GM18511 (cell line): ENCODE results near the gene LEPROT.
A peak's percentile ranks its signal among the peaks of the same experiment; 100 is the strongest.

Source experiments
- ATAC-seq: cut with Tn5 transposase; IDR thresholded peaks from one replicate; pipeline ENCODE4 v1.9.1; 2021; ENCODE audit warnings: mild to moderate bottlenecking, moderate library complexity; ENCODE audit not compliant: unreplicated experiment

The LEPROT gene

DNA sequence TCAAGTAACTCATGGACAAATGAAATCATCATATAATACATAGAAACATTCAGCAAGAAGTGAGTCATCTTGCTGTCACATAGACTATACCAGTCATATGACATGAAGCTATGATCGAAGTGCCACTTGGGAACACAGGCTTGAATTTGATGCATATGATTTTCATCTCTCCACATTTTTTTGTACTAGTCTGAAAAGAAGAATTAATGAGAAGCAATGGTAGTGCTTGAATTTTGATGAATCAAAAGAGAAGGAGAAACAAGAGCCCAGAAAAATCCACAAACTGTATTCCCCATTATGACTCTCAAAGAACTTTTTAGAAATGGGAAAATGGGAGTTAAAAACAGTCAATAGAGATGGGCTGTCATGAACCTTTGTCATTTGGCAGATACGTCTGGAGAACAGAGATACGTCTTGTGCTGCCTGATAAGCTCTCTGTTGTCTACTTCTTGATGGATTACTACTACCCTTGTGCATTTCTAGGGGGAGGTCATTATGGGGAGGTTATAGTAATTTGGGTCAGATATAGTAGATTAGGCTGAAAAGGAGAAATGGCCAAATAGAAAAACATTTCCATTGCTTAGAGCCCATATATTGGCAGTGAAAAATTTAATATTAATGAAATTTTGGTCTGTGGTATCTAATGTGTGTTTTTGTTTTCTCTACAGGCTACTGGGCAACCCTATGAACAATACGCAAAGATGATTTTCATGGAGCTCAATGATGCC is 8.0 kb upstream of the LEPROT start:
- ATAC-seq: no peak

DNA sequence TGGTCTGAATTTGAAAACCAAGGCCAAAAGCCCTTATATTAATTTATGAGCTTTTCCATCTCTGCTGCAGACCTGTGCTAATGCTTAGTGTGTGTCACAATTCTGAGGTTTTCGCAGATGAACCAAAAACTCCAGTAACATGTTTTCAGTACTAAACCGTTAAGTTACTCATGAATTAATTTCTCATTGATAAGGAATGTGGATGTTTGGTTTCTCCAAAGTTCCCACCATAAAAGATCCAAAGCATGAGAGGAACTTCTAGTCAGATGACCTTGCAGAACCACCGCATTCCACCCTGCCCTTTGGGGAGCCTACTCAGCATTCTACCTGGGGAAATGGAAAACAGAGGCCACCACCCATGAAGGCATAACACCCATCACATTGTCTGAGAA is 7.5 kb upstream of the LEPROT start:
- no peak for ATAC-seq

DNA sequence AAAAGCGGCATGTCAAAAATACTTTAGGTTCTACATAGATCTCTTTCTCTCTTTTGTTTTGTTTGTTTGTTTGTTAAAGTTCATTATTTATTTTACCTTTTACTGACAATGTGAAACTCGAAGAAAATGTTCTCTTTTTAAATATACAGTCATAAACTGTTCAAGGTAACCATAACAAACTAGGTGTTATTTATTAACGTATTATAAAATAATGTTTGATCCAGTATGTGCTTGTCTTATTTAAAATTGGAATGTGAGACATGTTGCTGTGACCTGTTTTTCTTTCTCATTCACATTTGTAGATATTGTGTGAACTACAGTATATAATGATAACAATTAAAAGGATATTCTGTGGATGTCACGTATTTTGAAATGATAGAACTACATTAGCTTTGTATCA is 5.9 kb upstream of the LEPROT start:
- ATAC-seq: no peak

DNA sequence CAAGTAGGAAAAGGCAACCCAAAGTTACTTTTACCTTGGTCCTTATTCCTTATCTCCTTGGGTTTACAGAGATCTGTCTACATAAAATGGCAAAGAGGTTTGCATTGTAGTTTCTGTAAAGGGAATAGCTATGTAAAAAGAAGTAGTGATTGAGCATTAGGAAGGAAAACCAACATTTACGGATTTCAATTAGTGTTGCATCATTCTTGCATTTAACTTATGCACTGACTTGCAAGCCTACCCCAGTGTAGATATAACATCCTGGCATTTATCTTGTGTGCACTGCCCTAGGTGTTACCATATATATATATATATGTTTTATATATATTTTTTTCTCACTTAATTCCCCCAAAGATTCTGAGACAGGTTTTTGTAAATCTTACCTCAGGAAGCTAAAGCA is 3.7 kb upstream of the LEPROT start:
- ATAC-seq: no peak

DNA sequence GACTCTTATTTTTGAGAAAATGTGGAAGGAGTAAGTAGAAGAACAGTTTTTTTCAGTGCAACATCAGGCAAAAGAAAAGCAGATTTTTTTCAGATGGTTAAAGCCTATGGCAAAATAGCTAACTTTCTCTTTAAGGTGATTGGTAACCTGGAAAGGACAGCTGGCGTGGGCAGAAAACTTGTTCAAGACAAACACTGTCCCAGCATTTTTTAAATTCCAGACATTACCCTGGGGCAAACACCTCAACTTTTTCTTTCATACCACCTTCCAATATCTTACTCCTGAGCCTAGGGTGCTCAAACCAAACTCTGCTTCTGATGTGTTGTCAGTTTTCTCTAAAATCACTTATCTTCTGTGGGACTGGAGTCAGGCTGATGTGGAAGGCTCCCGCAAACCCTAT is 2.7 kb upstream of the LEPROT start:
- ATAC-seq: no peak

DNA sequence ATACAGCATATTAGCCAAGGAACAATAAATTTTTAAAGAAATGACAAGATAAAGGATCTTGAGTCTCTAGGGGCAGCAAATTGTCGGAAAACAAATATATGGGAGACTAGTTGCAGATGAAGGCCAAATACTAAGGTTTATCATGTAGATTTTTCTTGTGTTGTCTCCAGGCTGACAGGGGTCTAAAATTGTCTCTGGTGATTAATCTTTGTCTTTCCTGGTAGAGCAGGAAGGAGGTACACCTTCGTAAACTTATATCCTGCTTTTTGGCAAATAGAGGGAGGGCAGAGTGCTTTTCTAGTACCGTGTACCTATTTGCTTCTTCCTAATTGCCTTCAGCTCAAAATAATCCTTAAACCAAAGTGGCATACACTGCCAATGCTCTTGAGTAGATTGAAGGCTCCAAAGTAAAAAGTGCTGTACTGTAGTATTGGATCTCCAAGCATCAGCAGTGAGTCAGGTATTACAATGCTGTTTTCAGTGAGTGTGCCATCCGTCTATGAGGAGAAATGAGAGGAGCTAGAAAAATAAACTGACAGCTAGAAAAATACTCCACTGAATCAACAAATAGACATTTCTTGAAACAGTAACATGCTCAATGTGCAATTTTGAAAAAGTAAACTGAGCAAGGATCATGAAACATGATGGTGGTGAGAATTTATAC is 1.8 kb upstream of the LEPROT start:
- no peak for ATAC-seq

DNA sequence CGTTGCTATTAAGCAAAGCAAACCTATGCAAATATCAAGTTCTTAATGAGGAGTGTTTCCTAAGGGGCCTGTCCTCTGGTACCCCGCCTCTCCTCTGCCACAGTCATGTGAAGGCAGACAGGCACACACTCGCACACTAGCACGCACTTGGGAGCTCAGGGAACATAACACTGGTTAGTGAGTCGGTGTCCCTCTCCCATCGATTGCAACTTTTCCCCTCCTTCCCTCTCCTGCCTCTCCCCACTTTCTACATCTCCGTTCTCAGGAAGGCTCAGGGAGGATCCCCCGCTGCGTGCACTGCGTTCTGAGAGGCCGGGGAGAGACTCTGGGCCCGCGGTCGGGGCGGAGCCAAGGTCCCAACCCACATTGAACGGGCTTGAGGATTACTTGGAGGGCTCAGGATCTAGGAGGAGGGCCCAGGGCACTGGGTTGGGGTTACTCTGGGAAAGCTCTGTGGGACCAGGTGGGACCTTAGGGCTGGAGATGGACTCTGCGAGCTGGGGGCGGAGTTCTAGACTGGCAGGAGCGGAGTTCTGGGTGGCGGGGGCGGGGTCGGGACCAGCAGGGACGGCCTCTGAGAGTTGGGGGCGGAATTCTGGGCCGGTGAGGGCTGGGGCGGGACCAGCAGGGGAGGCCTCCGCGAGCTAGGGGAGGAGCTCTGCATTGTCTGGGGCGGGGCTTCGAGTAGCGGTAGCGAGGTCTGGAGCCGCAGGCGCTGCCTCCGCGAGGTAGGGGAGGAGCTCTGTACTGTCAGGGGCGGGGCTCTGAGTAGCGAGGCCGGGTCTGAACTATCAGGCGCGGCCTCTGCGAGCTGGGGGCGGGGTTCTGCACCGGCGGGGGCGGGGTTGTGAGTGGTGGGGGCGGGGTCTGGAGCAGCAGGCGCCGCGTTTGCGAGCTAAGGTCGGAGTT is 533 bp upstream of the LEPROT start:
- ATAC-seq: peak; percentile 88

DNA sequence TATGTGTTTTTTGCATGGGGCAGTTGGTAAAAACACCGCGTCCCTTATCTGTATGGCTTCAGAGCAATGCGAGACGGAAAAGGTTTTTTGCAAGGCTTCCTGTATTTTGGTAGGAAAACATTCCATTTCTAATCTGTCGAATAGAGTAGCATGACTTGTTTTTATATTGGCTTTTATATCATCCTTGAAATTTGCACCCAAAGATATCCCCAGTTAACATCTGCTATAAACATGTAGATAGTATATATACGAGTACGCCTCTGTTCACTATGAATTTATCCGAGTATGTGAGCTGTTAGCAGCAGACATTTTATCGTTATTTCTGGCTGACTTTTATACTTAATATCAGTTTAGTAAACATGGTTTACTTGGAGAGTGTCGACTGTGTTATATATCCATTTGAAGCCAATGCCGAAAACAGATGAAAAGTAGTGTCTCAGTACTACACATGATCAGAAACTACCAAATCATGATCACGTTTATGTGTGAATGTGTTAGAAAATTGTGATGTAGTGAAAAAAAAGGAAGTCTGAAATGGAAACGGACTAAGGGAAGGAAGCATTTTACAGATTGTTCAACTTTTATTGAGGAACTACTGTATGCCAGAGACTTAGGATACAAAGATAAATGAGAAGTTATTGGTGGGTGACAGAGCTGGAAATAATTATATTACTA is 1.0 kb downstream of the LEPROT start:
- ATAC-seq: no peak

DNA sequence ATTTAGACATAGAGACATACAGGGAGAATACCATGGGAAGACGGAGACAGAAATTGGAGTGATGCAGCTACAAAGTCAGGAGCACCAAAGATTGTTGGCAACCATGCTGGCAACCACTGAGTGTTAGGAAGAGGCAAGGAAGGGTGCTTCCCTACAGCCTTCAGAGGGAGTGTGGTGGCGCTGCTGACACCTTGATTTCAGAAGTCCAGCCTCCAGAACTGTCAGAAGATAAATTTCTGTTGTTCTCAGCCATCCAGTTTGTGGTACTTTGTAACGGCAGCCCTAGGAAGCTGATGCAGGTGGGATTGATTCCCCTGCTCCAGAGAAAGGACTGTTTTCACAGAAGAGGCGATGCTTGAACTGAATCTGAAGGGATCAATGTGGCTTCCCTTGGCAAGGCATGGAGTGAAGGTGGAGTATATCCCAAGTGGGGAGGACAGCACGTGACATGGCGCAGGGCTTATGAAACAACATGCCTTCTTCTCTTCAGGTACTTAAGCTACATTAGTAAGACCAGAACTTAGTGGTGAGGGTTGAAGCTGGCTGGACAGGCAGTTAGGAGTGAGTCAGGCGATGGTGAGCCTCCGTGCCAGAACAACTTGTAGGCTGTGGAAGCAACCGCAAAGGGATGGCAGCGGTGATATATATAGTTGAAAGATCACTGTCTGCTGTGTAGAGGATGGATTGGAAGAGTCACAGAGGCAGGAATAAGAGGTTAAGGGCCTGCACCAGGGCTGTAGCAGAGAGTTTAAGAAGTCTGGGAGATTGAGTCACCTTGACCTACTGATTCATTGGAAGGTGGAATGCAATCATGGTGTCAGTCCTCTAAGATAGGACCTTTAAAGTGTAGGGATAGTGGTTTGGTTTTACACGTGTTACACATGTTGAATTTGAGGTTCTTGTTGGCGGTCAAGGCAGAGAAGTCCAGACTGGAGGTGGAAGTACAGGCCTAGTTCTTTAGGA is 2.1 kb downstream of the LEPROT start:
- no peak for ATAC-seq

DNA sequence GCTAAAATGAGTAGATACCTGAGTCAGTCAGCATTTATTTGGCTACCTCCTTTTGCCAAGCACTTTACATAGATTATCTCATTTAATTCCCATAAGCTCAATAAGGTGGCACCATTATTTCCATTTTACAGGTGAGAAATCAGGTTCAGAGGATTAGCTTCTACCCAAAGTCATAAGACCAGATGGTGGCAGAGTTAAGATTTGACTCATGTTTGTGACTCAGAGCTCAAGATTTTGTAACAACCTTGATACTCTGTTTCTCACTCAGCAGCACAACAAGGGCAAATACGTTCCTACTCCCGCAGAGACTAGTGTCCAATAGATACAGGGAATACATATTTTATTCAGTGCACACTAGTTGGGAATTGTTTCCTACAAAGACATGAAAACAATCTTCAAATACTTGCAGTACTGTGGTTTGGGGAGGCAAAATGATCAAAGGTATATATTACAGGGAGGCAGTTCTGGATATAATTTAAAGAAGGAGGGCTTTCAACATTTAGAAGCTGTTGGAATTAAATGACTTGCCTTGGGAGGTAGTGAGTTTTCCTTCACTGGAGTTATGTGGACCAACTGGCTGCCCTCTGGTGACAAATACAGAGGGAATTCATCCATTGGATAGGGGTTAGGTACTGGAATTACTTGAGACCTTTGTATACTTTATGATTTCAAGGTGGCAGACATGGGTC is 3.6 kb downstream of the LEPROT start:
- no peak for ATAC-seq

DNA sequence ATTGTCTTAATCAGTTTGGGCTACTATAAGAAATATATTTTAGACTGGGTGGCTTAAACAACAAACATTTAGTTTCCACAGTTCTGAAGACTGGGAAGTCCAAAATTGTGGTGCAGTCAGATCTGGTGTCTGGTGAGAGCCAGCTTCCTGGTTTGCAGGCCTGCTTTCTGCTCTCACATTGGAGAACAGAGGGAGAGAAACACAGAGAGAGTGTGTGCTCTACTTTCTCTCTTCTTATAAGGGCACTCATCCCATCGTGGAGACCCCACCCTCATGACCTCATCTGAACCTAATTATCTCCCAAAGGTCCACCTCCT is 4.1 kb downstream of the LEPROT start:
- ATAC-seq: no peak

DNA sequence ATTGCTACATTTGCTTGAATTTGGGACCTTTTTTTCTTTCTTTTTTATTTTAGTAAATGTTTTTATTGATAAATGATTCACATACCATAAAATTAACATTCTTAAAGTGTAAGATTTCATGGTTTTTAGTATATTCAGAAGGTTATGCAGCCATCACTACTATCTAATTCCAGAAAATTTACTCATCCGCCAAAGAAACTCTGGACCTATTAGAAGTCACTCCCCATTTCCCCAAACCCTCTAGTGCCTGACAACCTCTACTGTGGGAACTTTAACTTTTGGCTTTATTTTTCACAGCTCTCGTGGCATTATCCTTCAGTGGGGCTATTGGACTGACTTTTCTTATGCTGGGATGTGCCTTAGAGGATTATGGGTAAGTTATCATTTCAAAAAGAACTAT is 4.5 kb downstream of the LEPROT start:
- no peak for ATAC-seq

DNA sequence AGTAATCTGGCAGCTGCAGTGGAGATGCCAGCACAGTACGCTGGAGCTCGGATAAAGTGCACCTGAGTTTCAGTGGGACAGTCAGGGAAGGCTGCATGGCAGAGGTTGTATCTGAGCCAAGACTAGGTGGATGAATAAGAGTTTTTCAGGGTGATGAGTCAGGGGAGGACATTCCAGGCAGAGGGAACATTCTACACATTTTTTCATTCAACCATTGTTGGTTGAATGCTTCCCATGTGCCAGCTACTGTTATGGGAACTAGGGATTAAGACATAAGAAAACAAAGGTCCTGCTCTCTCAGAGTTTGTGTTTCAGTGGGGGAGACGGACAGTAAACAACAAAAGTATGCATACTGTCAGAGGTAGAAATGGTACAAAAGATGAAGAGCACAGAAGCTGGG is 5.2 kb downstream of the LEPROT start:
- ATAC-seq: no peak

DNA sequence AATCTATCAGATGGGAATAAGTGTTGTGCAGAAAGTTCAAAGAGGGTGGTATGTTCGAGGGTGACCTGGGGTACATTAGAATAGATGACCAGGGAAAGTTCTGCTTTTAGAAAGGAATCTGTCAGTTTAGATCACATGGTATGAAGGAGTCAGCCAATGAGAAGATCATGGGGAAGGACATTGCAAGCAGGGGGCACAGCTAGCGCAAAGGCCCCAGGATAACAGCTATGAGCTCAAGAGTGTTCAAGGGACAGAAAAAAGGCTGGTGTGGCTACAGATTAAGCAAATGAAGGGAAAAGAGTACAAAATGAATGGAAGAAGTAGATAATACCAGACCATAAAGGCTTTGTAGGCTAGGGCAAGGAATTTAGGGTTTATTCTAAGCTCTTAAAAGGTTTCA is 8.6 kb downstream of the LEPROT start:
- ATAC-seq: no peak

DNA sequence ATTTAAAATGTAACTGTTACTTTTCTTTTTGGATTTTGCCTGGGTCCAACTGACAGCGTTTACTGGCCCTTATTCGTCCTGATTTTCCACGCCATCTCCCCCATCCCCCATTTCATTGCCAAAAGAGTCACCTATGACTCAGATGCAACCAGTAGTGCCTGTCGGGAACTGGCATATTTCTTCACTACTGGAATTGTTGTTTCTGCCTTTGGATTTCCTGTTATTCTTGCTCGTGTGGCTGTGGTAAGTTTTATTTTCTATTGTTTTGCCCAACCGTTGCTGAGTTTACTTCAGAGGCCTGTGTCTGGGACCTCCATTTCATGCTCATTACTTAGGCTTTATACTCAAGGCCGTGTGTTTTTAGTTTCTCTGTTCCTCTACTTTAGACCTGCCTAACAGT is 9.3 kb downstream of the LEPROT start:
- no peak for ATAC-seq

DNA sequence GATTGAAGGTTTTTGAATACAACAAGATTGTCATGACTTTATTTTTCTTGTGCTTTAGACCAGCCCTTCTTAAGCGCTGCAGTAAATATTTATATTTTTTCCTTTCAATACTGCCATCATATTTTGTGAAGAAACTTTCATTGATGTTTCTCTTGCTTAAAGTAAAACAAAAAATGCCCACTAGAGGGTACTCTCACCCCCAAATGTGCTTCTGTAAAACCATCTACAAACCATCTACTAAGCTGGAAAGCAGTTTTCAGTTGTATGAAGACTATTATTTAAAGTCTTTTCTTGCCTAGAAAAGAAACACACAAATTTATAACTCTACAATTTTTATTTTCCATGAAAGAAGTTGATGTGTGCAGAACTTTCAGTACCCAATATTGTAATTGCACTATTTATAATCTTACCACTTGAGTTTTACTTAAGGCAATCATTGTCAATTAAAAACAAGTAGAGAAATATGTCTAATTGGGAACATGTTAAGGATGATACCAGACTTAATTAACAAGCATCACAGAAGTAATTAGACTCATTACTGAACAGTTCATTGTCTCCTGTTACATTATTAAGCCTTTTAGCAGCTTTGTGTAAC is 10.7 kb downstream of the LEPROT start:
- ATAC-seq: peak; percentile 68

DNA sequence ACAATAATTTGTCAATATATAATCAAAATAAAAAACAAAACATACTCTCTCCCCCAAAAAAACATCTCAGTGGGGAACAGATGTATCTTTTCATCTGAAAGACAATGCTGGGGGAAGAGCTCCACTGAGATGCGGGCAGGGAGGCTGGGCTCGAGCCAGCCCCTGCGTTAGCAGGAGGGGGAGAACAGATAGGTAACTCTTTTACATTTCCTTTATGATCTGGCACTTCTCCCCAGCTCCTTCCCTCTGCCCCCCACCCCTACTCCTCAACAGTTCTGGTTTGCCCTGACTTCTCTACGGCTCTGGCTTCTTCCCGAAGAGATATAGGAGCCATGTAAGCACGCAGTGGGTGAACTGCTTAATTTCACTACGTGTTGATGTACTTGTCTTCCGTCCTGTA is 12.4 kb downstream of the LEPROT start:
- no peak for ATAC-seq

DNA sequence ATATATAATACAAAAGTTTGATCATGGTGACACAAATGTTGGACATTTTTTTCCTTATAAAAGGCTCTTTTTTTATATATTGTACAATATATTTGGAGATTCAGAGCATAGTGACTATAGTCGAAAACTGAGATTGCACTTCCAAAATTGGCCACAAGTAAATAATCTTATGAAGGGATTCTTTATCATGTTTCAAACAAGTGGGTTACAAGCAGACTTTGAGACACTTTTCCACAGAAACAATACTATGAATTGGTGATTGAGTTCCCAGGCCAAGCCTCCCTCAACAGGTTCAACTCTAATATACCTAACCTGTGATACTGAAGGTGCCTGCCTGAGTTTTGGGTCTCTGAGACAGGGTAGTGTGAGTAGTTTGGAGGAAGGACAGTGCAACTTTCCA is 13.8 kb downstream of the LEPROT start:
- ATAC-seq: no peak

DNA sequence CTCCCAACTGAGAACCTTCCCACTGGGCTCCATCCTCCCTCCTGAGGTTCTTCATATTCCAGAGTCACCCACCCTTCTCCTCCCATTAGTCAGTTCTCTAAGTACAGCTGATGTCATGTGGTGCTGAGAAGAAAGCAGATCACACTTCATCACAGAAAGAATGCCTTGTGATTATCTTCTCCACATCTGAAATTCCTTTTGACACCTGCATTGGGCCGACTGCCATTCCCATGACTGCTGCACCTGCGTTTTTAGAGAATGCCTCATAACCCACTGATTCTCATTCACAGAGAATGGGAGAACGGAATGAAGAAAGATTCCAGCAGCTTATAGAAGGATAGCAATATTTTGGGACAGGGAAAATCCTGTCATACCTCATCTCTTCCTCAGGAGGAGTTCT is 14.3 kb downstream of the LEPROT start:
- ATAC-seq: no peak
